Common myeloid progenitor, CD34-positive (primary cell): ENCODE results near the gene NAGPA.
A peak's percentile ranks its signal among the peaks of the same experiment; 100 is the strongest.

Source experiments
- CTCF ChIA-PET: fragments of 350-600 bp; sonication (Branson Sonifier 250); formaldehyde crosslinking; loops from one replicate; lab custom pipeline; 2021; ENCODE audit warnings: antibody characterized with exemption; lab: Charles Lee
- POLR2A ChIA-PET: fragments of 350-600 bp; sonication (Branson Sonifier 250); formaldehyde crosslinking; loops from one replicate; lab custom pipeline; 2021; ENCODE audit warnings: antibody characterized with exemption; lab: Charles Lee
- DNase-seq, 3 donors: peaks; one replicate each; pipeline versions ENCODE4 v3.0.0 to v3.0.0-alpha.2; 2013
- H3K27ac ChIP-seq, 2 experiments: 1 replicate in 1 of 2; 2 replicates in 1 of 2; pipeline ENCODE4 v1.7.0; 2013; ENCODE audit warnings: inconsistent platforms in 2 of 2, low read length in 2 of 2, mild to moderate bottlenecking in 2 of 2, low read depth in 1 of 2, moderate library complexity in 1 of 2; ENCODE audit not compliant: severe bottlenecking in 2 of 2, insufficient read depth in 1 of 2, poor library complexity in 1 of 2
- H3K27me3 ChIP-seq, 5 experiments: replicated peaks in 2 of 5; 1 replicate in 3 of 5; 2 replicates in 2 of 5; pipeline versions ENCODE4 v1.6.1 to v1.7.0; 2013; ENCODE audit warnings: low read length in 4 of 5, mild to moderate bottlenecking in 2 of 5, moderate library complexity in 2 of 5, inconsistent platforms in 1 of 5; ENCODE audit not compliant: insufficient read depth in 5 of 5, control insufficient read depth in 4 of 5
- H3K36me3 ChIP-seq, 4 experiments: 1 replicate in 2 of 4; 2 replicates in 2 of 4; pipeline versions ENCODE4 v1.6.1 to v1.7.0; 2013; ENCODE audit warnings: low read length in 3 of 4, control low read depth in 1 of 4, mild to moderate bottlenecking in 1 of 4; ENCODE audit not compliant: control insufficient read depth in 4 of 4, insufficient read depth in 4 of 4
- H3K4me1 ChIP-seq, 4 experiments: 1 replicate in 3 of 4; 2 replicates in 1 of 4; pipeline versions ENCODE4 v1.6.1 to v1.7.1; 2013; ENCODE audit warnings: low read length in 3 of 4, mild to moderate bottlenecking in 3 of 4, control low read depth in 1 of 4, inconsistent platforms in 1 of 4, moderate library complexity in 1 of 4; ENCODE audit not compliant: control insufficient read depth in 4 of 4, insufficient read depth in 4 of 4; ENCODE audit errors: control extremely low read depth in 1 of 4
- H3K4me3 ChIP-seq, 7 experiments: 1 replicate in 4 of 7; 2 replicates in 3 of 7; pipeline versions ENCODE4 v1.5.1 to v1.7.0; 2013; ENCODE audit warnings: mild to moderate bottlenecking in 7 of 7, low read length in 6 of 7, moderate library complexity in 6 of 7, inconsistent platforms in 2 of 7, low read depth in 2 of 7, control low read depth in 1 of 7; ENCODE audit not compliant: insufficient read depth in 4 of 7, control insufficient read depth in 1 of 7; ENCODE audit errors: extremely low read depth in 1 of 7
- H3K9me3 ChIP-seq, 5 experiments: 1 replicate in 4 of 5; 2 replicates in 1 of 5; pipeline versions ENCODE4 v1.6.1 to v1.7.1; 2013; ENCODE audit warnings: low read length in 4 of 5, mild to moderate bottlenecking in 2 of 5, inconsistent platforms in 1 of 5, low read depth in 1 of 5, moderate library complexity in 1 of 5; ENCODE audit not compliant: control insufficient read depth in 4 of 5, insufficient read depth in 2 of 5; ENCODE audit errors: control extremely low read depth in 1 of 5
- WGBS: methylation state at CpG from one replicate; pipeline ENCODE4 v1.1.5; 2013; ENCODE audit not compliant: insufficient coverage; 5-methylcytosine and 5-hydroxymethylcytosine counted together

Gene NAGPA

GRCh38 chr16:5025171-5025632 lies 8.5 kb downstream of the NAGPA start:
- H3K4me1 ChIP-seq, result no peaks in the 10 kb centered on the region
- POLR2A ChIA-PET, result no interaction called here
- no peak overlapping the region for H3K4me3 ChIP-seq
- CTCF ChIA-PET, result no interaction called here
- H3K27me3 ChIP-seq, result no peaks in the 10 kb centered on the region
- H3K27ac ChIP-seq, result no peak overlapping the region
- peak in 2 of 3 donors; percentile 17 to 19 for DNase-seq
- H3K9me3 ChIP-seq, result no peaks in the 10 kb centered on the region
- 72% methylated on average over 11 of the region's 17 CpGs for WGBS
- peaks cover 0 to 40% (median 12%) of the 10 kb centered on the region in 4 experiments for H3K36me3 ChIP-seq

- DNase-seq, result peak in 2 of 3 donors; percentile 33 to 44
- 91% methylated on average over 4 of the region's 4 CpGs for WGBS
- Histone ChIP-seq H3K9me3 (no peaks in the 10 kb centered on the region), H3K27me3 (no peaks in the 10 kb centered on the region), H3K36me3 (peaks cover 0 to 38% (median 10%) of the 10 kb centered on the region in 4 experiments), H3K4me3 (no peak overlapping the region), H3K27ac (no peak overlapping the region), H3K4me1 (no peaks in the 10 kb centered on the region)
- CTCF ChIA-PET, result interaction anchor here (0.6 kb wide), 1 partner anchor 72 kb away, joined by 3 read pairs; no protein-coding TSS in a partner anchor
- POLR2A ChIA-PET, result no interaction called here
Measured at GRCh38 chr16:5024632-5025031, 9.1 kb downstream of the NAGPA start.

- no peak overlapping the region for H3K27ac ChIP-seq
- DNase-seq, result no peak
- no peaks in the 10 kb centered on the region for H3K27me3 ChIP-seq
- H3K4me3 ChIP-seq, result no peak overlapping the region
- 92% methylated on average over 6 of the region's 6 CpGs for WGBS
- POLR2A ChIA-PET, result no interaction called here
- H3K9me3 ChIP-seq, result no peaks in the 10 kb centered on the region
- CTCF ChIA-PET, result interaction anchor here (1.6 kb wide), 1 partner anchor 18 kb away, joined by 3 read pairs; no protein-coding TSS in a partner anchor
- H3K36me3 ChIP-seq, result peaks cover 0 to 24% (median 3%) of the 10 kb centered on the region in 4 experiments
- H3K4me1 ChIP-seq, result no peaks in the 10 kb centered on the region
Measured at GRCh38 chr16:5022521-5022920, 11.2 kb downstream of the NAGPA start.

GRCh38 chr16:5020551-5020950 lies 13.2 kb downstream of the NAGPA start:
- no peak overlapping the region for H3K4me3 ChIP-seq
- peaks cover 0 to 6% (median 0%) of the 10 kb centered on the region in 4 experiments for H3K4me1 ChIP-seq
- H3K27me3 ChIP-seq, result peaks cover 0 to 3% (median 0%) of the 10 kb centered on the region in 5 experiments
- no peaks in the 10 kb centered on the region for H3K9me3 ChIP-seq
- ChIA-PET POLR2A (no interaction called here), CTCF (no interaction called here)
- no peak overlapping the region for H3K27ac ChIP-seq
- peaks cover 0 to 12% (median 0%) of the 10 kb centered on the region in 4 experiments for H3K36me3 ChIP-seq
- no peak for DNase-seq
- WGBS, result 80% methylated on average over 6 of the region's 15 CpGs

GRCh38 chr16:5019775-5020174 lies 14.0 kb downstream of the NAGPA start:
- peaks cover 0 to 4% (median 0%) of the 10 kb centered on the region in 4 experiments for H3K36me3 ChIP-seq
- ChIA-PET CTCF (no interaction called here), POLR2A (no interaction called here)
- peaks cover 0 to 6% (median 0%) of the 10 kb centered on the region in 4 experiments for H3K4me1 ChIP-seq
- no peak overlapping the region for H3K27ac ChIP-seq
- H3K27me3 ChIP-seq, result peaks cover 0 to 3% (median 0%) of the 10 kb centered on the region in 5 experiments
- no peaks in the 10 kb centered on the region for H3K9me3 ChIP-seq
- no peak overlapping the region for H3K4me3 ChIP-seq
- whole genome bisulfite sequencing, result 85% methylated on average over 5 of the region's 6 CpGs
- DNase-seq, result no peak

- no peak overlapping the region for H3K4me3 ChIP-seq
- H3K4me1 ChIP-seq, result peaks cover 0 to 6% (median 0%) of the 10 kb centered on the region in 4 experiments
- H3K27ac ChIP-seq, result no peak overlapping the region
- WGBS, result 80% methylated on average over 4 of the region's 9 CpGs
- ChIA-PET POLR2A (no interaction called here), CTCF (no interaction called here)
- DNase-seq, result no peak
- H3K27me3 ChIP-seq, result peaks cover 0 to 3% (median 0%) of the 10 kb centered on the region in 5 experiments
- H3K9me3 ChIP-seq, result no peaks in the 10 kb centered on the region
- no peaks in the 10 kb centered on the region for H3K36me3 ChIP-seq
Measured at GRCh38 chr16:5018793-5019192, 14.9 kb downstream of the NAGPA start.

GRCh38 chr16:5017678-5017969 lies 16.1 kb downstream of the NAGPA start:
- no peaks in the 10 kb centered on the region for H3K36me3 ChIP-seq
- ChIA-PET POLR2A (no interaction called here), CTCF (interaction anchor here (1.1 to 1.5 kb wide), 2 partner anchors 15 to 27 kb away, joined by 4 read pairs; no protein-coding TSS in a partner anchor)
- no peaks in the 10 kb centered on the region for H3K9me3 ChIP-seq
- peaks cover 0 to 3% (median 0%) of the 10 kb centered on the region in 5 experiments for H3K27me3 ChIP-seq
- no peak overlapping the region for H3K4me3 ChIP-seq
- peaks cover 0 to 6% (median 0%) of the 10 kb centered on the region in 4 experiments for H3K4me1 ChIP-seq
- DNase-seq, result no peak
- H3K27ac ChIP-seq, result no peak overlapping the region
- WGBS, result 93% methylated on average over 5 of the region's 5 CpGs
